ENCODE results near the gene NR4A2.

GRCh38 chr2:156322686-156323231 is 9.8 kb downstream of the NR4A2 start:
- TF ChIP-seq YY1 (IDR thresholded peaks at IDR 0.05; ENCODE audit: low read depth) = no peak
- no peak for TF ChIP-seq ZBTB7A (IDR thresholded peaks at IDR 0.05; ENCODE audit: low read depth)
- TF ChIP-seq EP300 (IDR thresholded peaks at IDR 0.05; ENCODE audit: borderline replicate concordance) = no peak
- no peak for TF ChIP-seq USF1 (IDR thresholded peaks at IDR 0.05)
- TF ChIP-seq EGR1 (IDR thresholded peaks at IDR 0.05) = no peak
- TF ChIP-seq, protein P1, sequence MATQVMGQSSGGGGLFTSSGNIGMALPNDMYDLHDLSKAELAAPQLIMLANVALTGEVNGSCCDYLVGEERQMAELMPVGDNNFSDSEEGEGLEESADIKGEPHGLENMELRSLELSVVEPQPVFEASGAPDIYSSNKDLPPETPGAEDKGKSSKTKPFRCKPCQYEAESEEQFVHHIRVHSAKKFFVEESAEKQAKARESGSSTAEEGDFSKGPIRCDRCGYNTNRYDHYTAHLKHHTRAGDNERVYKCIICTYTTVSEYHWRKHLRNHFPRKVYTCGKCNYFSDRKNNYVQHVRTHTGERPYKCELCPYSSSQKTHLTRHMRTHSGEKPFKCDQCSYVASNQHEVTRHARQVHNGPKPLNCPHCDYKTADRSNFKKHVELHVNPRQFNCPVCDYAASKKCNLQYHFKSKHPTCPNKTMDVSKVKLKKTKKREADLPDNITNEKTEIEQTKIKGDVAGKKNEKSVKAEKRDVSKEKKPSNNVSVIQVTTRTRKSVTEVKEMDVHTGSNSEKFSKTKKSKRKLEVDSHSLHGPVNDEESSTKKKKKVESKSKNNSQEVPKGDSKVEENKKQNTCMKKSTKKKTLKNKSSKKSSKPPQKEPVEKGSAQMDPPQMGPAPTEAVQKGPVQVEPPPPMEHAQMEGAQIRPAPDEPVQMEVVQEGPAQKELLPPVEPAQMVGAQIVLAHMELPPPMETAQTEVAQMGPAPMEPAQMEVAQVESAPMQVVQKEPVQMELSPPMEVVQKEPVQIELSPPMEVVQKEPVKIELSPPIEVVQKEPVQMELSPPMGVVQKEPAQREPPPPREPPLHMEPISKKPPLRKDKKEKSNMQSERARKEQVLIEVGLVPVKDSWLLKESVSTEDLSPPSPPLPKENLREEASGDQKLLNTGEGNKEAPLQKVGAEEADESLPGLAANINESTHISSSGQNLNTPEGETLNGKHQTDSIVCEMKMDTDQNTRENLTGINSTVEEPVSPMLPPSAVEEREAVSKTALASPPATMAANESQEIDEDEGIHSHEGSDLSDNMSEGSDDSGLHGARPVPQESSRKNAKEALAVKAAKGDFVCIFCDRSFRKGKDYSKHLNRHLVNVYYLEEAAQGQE (IDR thresholded peaks at IDR 0.05; ENCODE audit: low read depth) = no peak
- no peak for TF ChIP-seq MAX (IDR thresholded peaks at IDR 0.05)
- no peak for TF ChIP-seq NFIC (IDR thresholded peaks at IDR 0.05)
- TF ChIP-seq RAD21 (IDR thresholded peaks at IDR 0.05; ENCODE audit: low read depth) = no peak
- no peak for TF ChIP-seq FOXM1 (IDR thresholded peaks at IDR 0.05; ENCODE audit: borderline replicate concordance, low read depth)
- no peak for TF ChIP-seq TCF12 (IDR thresholded peaks at IDR 0.05; ENCODE audit: low read depth)
- no peak for TF ChIP-seq TAF1 (IDR thresholded peaks at IDR 0.05; ENCODE audit: low read depth)

Measured in Ishikawa (cell line).